ENCODE measurements around the gene DLG3.
"Not testable (repeated sequence)": the region's sequence is repeated elsewhere in the genome, so short reads cannot be mapped to it uniquely, and the experiment has no call there.

DLG3 gene

DNA sequence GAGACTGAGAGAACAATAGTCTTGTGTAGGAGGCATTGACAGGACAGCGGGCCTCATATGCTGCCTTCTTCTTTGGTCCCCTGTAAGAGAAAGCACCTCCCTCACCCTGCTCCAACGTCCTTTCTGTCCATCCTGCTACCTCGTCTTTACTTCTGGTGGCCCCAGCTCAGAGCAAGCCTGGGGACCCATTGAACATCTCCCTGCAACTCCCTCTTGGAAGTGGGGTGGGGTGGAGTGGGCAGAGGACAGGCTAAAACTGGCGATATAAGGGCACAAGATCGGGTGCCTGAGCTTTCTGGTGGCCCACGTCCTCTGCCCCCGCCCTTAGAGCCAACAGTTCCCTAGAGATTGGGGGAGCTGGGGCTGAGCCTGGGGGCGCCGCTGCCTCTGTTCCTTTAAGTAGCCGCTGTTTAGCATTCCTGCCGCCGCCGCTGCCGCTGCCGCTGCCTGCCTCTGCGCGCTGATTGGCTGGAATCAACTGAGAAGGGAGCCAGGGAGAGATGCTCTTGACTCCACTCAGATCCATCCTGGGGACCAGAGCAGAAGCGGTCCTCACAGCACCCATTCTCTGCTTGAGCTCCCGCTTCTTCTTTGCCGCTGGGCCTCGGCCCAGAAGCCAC is at the start of gene DLG3:
Gene DLG3, plus strand, starts transcription at position 510 of the 620 bp plus-strand sequence. CDS start 367 bp downstream, outside the sequence.
- DNase-seq, result no peak

DNA sequence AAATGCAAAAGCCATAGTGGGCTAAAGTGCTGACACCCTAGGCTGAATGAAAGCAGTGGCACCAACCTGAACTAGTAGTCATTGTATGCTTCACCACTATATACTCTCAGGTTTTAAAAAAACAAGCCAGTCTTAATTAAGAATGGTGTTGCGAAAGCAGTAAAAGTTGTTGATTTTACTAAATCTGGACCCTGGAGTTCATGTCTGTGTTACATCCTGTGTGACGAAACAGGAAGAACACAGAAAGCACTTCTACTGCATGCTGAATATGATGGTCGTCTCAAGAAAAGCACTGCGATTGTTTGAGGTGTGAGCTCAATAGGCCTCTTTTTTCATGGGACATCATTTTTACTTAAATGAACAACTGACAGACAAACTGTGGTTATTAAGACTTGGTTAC is 45.7 kb upstream of the DLG3 start:
- no peak for DNase-seq

DNA sequence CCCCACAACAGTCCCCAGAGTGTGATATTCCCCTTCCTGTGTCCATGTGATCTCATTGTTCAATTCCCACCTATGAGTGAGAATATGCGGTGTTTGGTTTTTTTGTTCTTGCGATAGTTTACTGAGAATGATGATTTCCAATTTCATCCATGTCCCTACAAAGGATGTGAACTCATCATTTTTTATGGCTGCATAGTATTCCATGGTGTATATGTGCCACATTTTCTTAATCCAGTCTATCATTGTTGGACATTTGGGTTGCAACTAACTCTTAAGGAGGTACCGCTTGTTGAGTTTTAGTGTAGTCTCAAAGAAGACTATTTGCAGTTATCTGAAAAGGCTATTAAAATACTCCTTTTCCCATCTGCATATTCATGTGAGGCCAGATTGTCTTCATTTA is 44.5 kb upstream of the DLG3 start:
- DNase-seq, result not testable (repeated sequence)

DNA sequence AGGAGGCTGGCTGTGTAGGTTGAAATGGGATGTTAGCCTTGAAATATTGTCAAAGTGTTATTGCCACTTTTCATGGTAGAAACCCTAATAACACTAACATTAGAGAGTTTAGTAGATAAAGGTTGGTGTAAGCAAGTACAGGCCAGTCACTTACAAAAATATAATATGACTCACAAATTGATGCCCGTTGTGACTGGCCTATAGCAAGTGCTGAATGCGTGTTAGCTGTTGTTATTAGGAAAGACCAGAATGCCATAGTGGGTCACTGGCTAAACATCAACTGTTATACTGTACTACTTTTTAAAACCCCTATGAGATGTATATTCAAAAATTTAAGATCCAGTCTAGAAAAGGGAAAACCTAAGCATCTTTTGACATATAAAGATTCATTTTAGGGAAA is 41.9 kb upstream of the DLG3 start:
- no peak for DNase-seq

DNA sequence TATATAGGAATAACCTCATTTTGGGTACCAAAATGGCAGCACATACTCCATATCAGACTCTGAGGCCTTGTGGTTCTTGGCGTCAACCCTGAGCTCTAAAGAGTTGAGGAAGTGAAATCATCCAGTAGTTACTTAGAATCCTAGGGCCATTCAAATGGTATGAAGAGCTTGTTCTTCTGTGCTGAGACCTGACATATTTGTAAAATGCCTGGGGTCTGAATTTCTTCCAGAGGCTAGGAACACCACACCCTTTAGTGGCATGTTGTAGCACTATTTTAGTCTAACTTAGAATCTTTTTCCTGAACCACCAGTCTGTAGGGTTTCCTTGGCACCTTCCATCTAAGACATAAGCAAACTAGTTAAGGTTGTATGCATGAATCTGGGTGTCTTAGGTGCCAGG is 39.6 kb upstream of the DLG3 start:
- DNase-seq, result no peak

DNA sequence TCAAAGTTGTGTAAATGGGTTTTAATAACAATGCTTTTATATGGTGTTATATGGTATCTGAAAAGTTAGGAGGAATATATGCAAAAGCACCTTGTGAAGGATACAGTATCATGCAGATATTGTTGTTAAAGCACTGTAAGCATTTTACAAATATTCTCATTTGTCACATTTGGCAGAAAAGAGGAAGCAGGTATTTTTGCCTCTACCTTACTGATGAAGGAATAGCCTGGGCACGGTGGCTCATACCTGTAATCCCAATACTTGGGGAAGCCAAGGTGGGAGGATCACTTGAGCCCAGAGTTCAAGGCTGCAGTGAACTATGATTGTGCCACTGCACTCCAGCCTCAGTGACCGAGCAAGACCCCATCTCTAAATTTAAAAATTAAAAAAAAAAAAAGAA is 33.7 kb upstream of the DLG3 start:
- DNase-seq, result no peak

DNA sequence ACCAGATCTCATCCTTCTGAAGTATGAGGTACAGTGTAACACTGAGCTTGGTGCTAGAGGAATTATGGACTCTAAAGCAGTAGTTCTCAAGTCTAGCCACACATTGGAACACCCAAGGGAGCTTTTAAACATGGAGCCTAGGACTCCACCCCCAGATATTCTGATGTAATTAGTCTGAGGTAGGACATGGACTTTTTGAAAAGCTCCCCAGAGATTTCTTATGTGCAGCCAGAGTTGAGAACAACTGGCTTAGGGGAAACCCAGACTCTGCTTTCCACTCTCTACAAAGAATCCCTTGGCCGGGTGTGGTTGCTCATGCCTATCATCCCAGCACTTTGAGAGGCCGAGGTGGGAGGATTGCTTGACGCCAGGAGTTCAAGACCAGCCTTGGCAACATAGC is 33.2 kb upstream of the DLG3 start:
- no peak for DNase-seq

DNA sequence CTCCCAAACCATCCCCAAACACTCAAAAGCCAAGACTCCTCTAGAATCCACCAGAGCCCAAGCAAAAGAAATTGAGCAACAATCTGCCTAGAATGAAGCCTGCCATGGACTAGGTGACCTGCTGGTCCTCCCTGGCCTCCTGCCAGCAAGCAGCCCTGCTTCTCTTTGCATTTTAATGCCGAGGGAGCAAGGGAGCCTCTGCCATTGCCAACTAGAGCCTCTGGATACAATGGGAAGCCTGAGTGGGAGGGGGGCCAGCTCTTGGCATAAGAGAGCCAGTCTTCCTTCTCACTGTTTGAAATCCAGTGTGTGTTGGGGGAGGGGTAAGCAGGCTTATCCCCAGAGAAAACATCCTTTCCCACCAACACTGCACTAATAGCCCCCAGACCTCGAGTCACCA is 23.0 kb upstream of the DLG3 start:
- DNase-seq, result no peak

DNA sequence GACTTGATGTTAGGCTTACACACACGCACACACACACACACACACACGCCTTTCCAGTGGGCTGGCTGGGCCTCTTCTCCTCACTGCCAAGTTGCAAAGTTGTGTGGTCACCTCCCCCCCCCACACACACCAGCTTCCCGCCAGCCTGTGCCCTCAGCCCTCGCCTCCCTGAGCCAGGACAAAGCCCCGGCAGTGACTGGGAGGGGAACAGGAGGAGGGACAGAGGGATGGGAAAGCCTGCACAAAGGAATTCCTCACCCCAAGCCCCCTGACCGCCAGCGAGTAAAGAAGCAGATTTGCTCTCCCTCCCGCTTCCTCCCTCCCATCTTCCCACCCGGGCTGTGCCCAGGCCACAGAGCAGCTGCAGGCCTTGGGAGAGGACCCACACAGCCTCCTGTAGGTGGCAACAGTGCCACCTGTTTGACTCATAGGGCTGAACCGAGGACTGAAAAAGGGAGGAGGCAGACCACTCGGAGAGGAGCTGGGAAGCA is 21.7 kb upstream of the DLG3 start, which contains the start of gene GDPD2:
Gene GDPD2, plus strand, starts transcription at position 464 of the 491 bp plus-strand sequence. CDS start 1,671 bp downstream, outside the sequence.
- DNase-seq, result peak; percentile 16

DNA sequence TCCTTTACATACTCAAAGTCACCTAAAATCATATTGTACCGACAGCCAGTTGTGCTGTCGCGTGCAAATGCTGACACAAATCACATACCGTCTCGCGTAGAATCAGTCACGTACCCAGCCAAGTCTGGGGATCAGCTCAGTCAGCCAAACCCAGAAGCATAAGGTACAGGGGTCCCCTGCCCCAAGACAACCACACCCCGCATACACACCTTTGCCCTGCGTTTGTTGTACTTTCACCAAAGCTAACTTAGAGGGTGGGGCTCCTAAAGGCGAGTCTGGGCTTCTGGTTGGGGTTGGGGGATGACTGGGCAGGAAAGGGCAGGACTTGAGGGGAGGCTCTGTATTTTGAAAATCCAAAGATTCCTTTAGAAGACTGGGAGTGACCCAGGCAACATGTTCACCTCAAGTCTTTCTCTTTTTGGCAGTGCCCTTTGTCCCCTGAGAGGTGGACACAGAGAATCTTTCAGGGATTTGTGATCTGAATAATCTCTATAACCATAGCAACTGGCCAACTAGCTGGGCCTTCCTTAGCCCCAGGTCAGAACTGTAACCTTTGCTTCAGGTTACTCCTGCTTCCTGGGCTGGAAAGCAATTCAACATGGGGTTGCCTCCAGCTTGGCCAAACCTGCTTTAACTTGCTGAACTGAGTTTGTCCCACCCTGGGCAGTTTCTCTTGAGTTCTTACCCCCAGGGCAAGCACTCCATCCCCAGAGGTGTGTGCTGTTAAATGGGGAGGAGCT is 20.5 kb upstream of the DLG3 start:
- DNase-seq, result no peak

DNA sequence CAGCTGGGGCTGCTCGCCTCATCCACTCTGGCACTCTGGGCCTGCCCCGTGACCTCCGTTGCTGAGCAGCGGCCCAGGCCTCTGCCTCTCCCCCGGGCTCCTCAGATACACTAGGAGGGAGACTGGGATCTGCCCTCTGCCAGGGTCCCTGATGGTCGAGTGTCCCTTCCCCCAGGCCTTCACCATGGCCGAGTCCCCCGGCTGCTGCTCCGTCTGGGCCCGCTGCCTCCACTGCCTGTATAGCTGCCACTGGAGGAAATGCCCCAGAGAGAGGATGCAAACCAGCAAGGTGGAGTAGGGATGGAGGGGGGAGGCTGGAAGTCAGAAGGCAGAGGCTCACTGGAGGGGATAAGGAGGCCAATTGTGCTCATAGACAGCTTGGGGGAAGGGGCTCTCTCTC is 19.8 kb upstream of the DLG3 start:
- DNase-seq, result no peak

DNA sequence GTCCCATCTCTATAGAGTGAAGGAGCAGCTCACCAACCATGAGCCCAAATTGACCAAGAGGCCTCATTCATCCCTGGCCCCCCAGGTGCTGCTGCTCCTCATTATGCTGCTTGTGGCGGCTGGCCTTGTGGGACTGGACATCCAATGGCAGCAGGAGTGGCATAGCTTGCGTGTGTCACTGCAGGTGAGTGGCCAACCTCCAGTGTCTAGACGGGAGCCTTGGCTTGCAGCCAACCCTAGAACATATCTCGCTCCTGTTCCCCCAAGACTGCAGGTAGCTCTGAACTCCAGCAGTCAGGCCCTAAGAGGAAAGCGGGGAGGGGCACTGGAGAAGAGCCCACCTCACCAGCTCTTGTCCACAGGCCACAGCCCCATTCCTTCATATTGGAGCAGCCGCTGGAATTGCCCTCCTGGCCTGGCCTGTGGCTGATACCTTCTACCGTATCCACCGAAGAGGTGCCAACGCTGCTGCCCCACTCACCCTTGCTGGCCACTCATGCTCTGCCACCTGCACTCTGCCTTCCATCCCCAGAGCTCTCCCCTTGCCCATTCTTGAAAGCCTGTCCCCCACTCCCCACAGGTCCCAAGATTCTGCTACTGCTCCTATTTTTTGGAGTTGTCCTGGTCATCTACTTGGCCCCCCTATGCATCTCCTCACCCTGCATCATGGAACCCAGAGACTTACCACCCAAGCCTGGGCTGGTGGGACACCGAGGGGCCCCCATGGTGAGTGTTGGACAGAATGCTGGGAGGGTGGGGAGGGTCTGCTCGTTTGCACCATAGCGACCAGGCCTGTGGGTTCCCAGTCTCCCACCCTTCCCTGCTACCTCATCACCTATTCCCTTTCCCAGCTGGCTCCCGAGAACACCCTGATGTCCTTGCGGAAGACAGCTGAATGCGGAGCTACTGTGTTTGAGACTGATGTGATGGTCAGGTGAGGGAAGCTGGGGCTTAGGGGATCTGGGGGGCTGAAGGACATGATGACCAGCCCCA is 18.1 kb upstream of the DLG3 start:
- no peak for DNase-seq

DNA sequence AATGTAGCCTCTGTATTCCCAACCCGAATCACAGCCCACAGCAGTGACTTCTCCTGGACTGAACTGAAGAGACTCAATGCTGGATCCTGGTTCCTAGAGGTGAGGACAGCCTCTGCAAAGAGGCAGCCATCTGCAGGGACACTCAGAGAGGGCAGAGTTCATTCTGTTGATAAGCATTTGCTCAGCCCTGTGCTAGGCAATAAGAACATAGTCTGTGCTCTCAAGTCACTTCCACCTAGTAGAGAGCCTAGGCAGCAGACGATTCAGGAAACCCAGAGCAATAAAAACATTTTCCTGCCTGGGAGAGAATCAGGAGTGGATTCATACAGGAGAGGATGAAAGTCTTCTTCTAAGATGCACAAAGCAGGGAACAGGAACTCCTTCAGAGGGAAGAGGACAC is 17.3 kb upstream of the DLG3 start:
- no peak for DNase-seq

DNA sequence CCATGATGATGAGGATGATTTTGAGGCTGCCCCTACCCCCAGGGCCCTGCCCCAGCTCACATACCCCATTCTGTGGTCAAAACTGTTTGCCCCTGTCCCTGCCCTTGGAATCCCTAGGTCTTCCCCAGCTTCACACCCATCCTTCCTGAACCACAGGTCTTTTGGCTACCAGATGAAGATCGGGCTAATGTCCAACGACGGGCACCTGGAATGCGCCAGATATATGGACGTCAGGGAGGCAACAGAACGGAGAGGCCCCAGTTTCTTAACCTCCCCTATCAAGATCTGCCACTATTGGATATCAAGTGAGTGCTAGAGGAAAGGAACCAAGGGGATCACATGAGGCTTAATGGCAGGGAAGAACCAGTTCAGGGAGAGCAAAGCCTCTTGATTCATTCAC is 14.9 kb upstream of the DLG3 start:
- no peak for DNase-seq

DNA sequence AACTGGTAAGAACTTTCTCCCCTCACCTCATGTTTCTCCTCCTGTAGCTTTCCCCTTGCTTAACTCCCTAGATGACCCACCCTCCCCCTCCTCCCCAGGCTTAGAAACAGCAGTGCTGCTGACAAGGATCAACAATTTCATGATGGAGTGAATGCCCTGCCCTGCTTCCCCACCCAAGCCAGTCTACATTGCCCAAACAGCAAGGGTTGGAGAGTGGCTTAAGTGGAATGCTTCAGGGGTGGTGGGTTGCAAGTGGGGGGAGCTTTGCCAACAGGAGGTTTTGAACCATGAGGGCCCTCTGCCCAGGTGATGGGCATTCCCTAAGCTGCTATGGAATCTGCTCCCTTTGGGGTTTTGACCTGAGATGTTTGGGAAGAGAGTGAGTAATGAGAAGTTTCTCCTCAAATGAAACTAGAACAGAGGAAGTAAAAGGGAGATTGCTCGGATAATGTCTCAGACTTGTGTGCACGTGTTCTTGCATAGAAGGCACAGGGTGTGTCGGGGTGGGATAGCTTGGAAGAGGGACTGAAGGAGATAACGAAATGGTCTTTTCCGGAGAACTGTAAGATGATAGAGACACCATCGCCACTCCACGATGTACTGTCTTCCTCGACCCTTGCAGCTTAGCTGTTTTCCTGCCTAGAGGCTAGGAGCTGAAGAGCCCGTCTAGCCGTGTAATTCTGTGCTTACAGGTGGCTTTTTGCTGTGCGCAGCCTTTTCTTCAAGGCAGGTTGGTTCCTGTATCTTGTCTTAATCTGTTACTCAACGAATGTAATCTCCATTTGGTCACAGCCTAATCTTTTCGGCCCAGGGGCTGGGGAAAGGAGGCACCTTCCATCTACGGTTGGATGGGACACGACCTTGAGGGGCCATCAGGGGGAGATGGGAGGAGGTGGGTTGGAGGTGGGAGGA is 11.4 kb upstream of the DLG3 start:
- no peak for DNase-seq

DNA sequence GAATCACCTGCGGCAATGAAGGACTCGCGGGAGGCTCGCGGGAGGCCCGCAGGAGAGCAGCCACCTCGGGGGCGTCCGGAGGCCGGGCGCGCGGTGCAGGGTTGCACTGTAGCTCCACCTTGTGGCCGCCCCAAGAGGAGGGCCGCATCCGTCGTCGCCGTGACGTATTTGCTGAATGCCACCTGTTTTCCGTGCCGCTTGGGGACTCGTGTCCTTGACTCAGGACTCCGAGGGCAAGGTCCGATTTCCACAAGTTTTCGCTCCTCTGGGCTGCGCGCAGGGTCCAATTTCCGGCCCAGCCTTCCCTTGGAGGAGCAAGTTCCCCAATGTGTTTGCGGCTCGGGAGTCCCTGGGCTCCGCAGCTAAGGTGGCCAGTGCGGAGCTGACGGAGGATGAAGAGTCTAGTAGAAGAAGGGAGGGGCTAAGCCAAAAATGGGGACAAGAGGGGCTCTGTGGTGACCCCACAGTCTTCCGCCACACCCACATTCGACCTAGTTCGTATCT is 10.7 kb upstream of the DLG3 start:
- DNase-seq, result peak; percentile 34

DNA sequence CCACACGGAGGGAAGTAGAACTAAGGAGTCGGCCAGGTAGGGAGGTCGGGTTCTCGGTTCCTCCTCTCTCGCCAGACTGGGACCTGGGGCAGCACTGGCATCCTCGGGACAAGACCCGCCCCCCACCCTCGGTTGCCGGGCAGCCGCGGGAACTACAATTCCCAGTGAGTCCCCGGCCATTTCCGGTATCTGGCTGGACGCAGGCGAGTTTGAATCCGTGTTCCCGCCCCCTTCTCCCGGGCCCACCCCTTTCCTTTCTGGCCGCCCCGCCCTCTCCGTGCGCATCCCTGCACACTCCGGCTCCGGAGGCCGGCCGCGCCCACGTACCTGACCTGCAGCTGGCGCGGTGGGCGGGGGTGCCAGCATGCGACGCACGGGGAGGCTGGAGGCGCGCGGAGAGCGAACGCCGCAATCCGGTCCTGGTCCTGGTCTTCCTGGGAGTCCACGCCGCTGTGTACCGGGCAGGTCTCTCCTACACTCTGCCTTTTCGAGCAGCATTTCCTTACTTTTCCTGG is 10.2 kb upstream of the DLG3 start:
- peak; percentile 77 for DNase-seq

DNA sequence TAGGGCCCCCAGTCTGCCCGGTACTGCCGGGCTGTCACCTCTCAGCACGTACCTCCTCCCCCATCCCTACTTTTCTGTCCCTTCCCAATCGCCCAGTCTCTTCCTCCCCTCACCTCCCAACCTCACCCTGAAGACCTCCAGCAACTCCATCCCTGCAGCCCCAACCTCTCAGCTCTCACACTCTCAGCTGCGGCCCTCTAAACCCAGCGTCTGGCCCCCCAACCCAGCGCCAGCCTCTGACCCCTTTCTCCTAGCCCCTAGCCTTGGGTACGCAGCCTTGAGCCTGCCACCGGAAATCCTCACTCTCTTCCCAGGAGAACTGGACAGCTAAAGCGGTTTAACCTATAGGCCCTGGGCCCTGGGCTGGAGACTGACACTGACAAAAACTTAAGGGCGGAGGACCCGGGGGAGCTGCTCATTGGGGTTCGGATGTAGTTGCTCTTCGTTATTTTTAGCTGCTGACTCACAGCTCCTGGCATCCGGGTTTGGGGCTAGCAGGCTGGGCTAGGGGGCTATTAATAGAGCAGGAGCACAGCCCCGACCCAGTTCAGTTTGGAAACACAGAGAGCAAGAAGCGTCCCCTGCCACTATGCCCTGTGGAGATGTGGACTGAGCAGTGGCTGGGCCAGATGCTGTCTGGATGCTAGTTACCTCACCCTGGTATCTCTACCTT is 9.6 kb upstream of the DLG3 start:
- no peak for DNase-seq

DNA sequence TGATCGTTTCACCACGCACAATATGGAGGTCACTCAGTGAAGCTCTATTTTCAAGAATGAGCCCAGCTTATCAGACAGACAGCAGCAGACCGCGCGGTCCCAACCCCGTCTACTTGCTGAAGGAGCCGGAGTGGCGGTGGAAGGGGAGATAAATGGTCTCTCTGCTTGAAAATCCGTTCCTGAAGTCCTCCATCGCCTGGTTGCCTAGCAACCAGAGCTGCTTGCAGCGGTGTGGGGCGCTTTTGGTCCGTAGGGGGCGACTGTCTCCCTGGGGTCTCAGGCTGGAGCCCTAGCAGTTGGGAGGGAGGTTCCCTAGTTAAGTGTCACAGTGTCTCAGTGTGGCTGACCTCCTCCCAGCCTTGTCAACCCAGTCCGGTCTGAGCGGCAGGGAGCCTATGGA is 8.3 kb upstream of the DLG3 start:
- no peak for DNase-seq

DNA sequence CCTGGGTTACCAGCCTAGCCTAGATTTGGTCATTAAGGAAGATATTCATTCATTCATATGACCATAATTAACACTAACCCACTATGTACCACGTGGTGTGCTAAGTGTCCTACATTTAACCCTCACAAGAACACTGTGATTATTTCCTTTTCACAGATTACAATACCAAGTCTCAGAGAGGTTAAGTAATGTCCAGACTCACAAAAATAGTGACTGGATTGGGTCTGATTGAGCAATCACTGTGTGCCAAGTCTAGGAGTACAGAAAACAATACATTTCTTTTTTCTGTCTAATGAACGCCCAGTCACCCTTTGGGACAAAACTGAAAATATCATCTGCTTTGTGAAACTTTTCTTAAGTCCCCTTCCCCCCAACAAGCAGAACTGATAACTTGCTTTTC is 7.6 kb upstream of the DLG3 start:
- no peak for DNase-seq

All from NCI-H526 treated with DMSO at 0.1 percent for 48 hours (cell line).